LNCaP clone FGC (cell line): ENCODE measurements around the gene OR2T12.
A peak's percentile ranks its signal among the peaks of the same experiment; 100 is the strongest.
"Not testable (repeated sequence)": the region's sequence is repeated elsewhere in the genome, so short reads cannot be mapped to it uniquely, and the experiment has no call there.

Experiments used
- DNase-seq: peaks from one replicate; pipeline ENCODE4 v3.0.0-alpha.2; 2011; ENCODE audit warnings: low read depth
- H3K4me3 ChIP-seq: 2 replicates; pipeline ENCODE4 v1.5.1; 2011; ENCODE audit warnings: mild to moderate bottlenecking, low read depth, low read length, control low read depth
- CTCF ChIP-seq: IDR thresholded peaks from 2 replicates; pipeline ENCODE4 v1.5.1; 2012; ENCODE audit warnings: mild to moderate bottlenecking; ENCODE audit not compliant: control insufficient read depth, insufficient read depth; ENCODE audit errors: extremely low read depth

The OR2T12 gene

DNA sequence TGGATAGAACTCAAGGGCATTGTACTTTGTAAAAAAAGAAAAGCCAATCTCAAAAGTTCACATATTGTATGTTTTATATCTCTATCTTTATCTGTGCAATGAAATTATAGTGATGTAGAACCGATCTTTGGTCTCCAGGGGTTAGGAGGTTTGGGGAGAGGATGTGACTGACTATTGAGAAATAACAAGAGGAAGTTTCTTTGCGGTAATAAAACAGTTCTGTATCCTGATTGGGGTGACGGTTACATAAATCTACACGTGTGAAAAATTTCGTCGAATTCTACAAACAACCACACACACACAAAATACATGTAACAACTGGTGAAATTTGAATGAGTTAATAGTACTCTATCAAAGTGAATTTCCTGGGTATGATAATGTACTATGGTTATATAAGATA is 14.8 kb downstream of the OR2T12 start:
- DNase-seq = no peak
- no peak for TF ChIP-seq CTCF
- H3K4me3 ChIP-seq = no peak overlapping the region

DNA sequence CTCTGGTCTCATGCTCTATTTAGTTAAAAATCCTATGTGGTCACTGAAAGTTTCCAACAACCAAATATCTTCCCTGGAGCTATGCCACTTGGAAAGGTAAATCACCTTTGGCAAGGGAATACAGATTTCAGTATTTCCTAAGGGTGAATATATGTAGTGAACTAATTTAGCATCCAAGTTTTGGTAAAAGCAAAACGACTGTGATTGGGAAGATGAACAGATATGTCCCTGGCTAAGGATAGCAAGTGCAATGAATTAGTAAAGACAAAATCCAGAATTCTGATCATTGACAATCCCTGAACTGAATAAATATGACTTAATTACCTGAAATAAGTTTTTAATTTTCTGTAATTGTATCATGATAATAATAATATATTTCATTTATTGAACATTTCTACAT is 25.3 kb downstream of the OR2T12 start, which contains the start of gene OR2T33:
Gene OR2T33 (minus strand): TSS at position 101 of the 400 bp plus-strand sequence. CDS start 4,162 bp downstream, outside the sequence.
- DNase-seq = no peak
- H3K4me3 ChIP-seq = no peak within 1 kb of the TSS
- no peak for TF ChIP-seq CTCF

GRCh38 chr1:248273225-248273624 is 30.0 kb downstream of the OR2T12 start:
- not testable (repeated sequence) for H3K4me3 ChIP-seq, DNase-seq

GRCh38 chr1:248268178-248268577 is 35.0 kb downstream of the OR2T12 start:
- TF ChIP-seq CTCF = no peak; the same call in 1 of the 2 replicates
- no peak for DNase-seq
- no peak overlapping the region for H3K4me3 ChIP-seq

GRCh38 chr1:248259309-248259708 is 43.9 kb downstream of the OR2T12 start:
- DNase-seq, H3K4me3 ChIP-seq: not testable (repeated sequence)

- no peak overlapping the region for H3K4me3 ChIP-seq
- TF ChIP-seq CTCF = peak; percentile 73
- DNase-seq = peak; percentile 15
Measured at GRCh38 chr1:248243204-248243603, 60.0 kb downstream of the OR2T12 start.
